ENCODE results near the gene C1orf50.

GRCh38 chr1:42824481-42825035 lies 57.5 kb downstream of the C1orf50 start:
- TF ChIP-seq TSHZ2 (CRISPR knock-in tag; IDR thresholded peaks at IDR 0.05) (no peak), PATZ1 (CRISPR knock-in tag; IDR thresholded peaks at IDR 0.05; ENCODE audit: borderline replicate concordance) (no peak), GLIS3 (CRISPR knock-in tag; IDR thresholded peaks at IDR 0.05) (no peak), CREB5 (CRISPR knock-in tag; IDR thresholded peaks at IDR 0.05; ENCODE audit: low read depth) (no peak), TOX (CRISPR knock-in tag; IDR thresholded peaks at IDR 0.05; ENCODE audit: borderline replicate concordance) (no peak), ZNF70 (CRISPR knock-in tag; IDR thresholded peaks at IDR 0.05) (no peak), ZNF8 (CRISPR knock-in tag; IDR thresholded peaks at IDR 0.05) (no peak)
